ENCODE results near the gene SIX1.

- TF ChIP-seq, protein P1, sequence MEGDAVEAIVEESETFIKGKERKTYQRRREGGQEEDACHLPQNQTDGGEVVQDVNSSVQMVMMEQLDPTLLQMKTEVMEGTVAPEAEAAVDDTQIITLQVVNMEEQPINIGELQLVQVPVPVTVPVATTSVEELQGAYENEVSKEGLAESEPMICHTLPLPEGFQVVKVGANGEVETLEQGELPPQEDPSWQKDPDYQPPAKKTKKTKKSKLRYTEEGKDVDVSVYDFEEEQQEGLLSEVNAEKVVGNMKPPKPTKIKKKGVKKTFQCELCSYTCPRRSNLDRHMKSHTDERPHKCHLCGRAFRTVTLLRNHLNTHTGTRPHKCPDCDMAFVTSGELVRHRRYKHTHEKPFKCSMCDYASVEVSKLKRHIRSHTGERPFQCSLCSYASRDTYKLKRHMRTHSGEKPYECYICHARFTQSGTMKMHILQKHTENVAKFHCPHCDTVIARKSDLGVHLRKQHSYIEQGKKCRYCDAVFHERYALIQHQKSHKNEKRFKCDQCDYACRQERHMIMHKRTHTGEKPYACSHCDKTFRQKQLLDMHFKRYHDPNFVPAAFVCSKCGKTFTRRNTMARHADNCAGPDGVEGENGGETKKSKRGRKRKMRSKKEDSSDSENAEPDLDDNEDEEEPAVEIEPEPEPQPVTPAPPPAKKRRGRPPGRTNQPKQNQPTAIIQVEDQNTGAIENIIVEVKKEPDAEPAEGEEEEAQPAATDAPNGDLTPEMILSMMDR (IDR thresholded peaks at IDR 0.05): no peak
- TF ChIP-seq POLR2A (IDR thresholded peaks at IDR 0.05): no peak
Observed at GRCh38 chr14:60643463-60644314, 5.6 kb downstream of the SIX1 start.

Measured in lower leg skin (tissue), 3 donors.